ENCODE measurements around the gene MMP7.

The MMP7 gene

GRCh38 chr11:102530558-102530957, at the start of gene MMP7:
MMP7 (minus strand) TSS chr11:102530747; CDS start chr11:102530700, 47 bp downstream.
- no peak for DNase-seq (ENCODE audit: low read depth)

GRCh38 chr11:102577723-102578122, 47.2 kb upstream of the MMP7 start:
- DNase-seq (ENCODE audit: low read depth) = no peak

- no peak for DNase-seq (ENCODE audit: low read depth)
Observed at GRCh38 chr11:102577182-102577581, 46.6 kb upstream of the MMP7 start.

- DNase-seq (ENCODE audit: low read depth) = no peak
Observed at GRCh38 chr11:102576350-102576749, 45.8 kb upstream of the MMP7 start.

- DNase-seq (ENCODE audit: low read depth) = no peak
Observed at GRCh38 chr11:102575012-102575411, 44.5 kb upstream of the MMP7 start.

- DNase-seq (ENCODE audit: low read depth) = no peak
Observed at GRCh38 chr11:102573851-102574250, 43.3 kb upstream of the MMP7 start.

GRCh38 chr11:102572554-102573220, 42.1 kb upstream of the MMP7 start:
- no peak for DNase-seq (ENCODE audit: low read depth)

- no peak for DNase-seq (ENCODE audit: low read depth)
Observed at GRCh38 chr11:102568851-102569250, 38.3 kb upstream of the MMP7 start.

- no peak for DNase-seq (ENCODE audit: low read depth)
Observed at GRCh38 chr11:102566112-102566511, 35.6 kb upstream of the MMP7 start.

- DNase-seq (ENCODE audit: low read depth) = no peak
Observed at GRCh38 chr11:102564110-102564509, 33.6 kb upstream of the MMP7 start.

GRCh38 chr11:102561636-102562035, 31.1 kb upstream of the MMP7 start:
- DNase-seq (ENCODE audit: low read depth) = no peak

GRCh38 chr11:102560555-102561011, 30.0 kb upstream of the MMP7 start:
- no peak for DNase-seq (ENCODE audit: low read depth)

- no peak for DNase-seq (ENCODE audit: low read depth)
Observed at GRCh38 chr11:102559839-102560238, 29.3 kb upstream of the MMP7 start.

GRCh38 chr11:102555091-102555490, 24.5 kb upstream of the MMP7 start:
- DNase-seq (ENCODE audit: low read depth) = no peak

GRCh38 chr11:102553835-102554282, 23.3 kb upstream of the MMP7 start:
- DNase-seq (ENCODE audit: low read depth) = no peak

- DNase-seq (ENCODE audit: low read depth) = no peak
Observed at GRCh38 chr11:102552447-102553194, 22.1 kb upstream of the MMP7 start.

- DNase-seq (ENCODE audit: low read depth) = no peak
Observed at GRCh38 chr11:102552020-102552419, 21.5 kb upstream of the MMP7 start.

GRCh38 chr11:102551169-102551781, 20.7 kb upstream of the MMP7 start:
- DNase-seq (ENCODE audit: low read depth) = no peak

GRCh38 chr11:102546923-102547471, 16.4 kb upstream of the MMP7 start:
- no peak for DNase-seq (ENCODE audit: low read depth)

- DNase-seq (ENCODE audit: low read depth) = no peak
Observed at GRCh38 chr11:102546427-102546826, 15.9 kb upstream of the MMP7 start.

- no peak for DNase-seq (ENCODE audit: low read depth)
Observed at GRCh38 chr11:102545701-102546100, 15.2 kb upstream of the MMP7 start.

GRCh38 chr11:102544594-102544993, 14.0 kb upstream of the MMP7 start:
- DNase-seq (ENCODE audit: low read depth) = no peak

GRCh38 chr11:102539567-102539966, 9.0 kb upstream of the MMP7 start:
- DNase-seq (ENCODE audit: low read depth) = no peak

Measured in T-helper 22 cell (primary cell).